ENCODE data around the gene JAG2.

DNA sequence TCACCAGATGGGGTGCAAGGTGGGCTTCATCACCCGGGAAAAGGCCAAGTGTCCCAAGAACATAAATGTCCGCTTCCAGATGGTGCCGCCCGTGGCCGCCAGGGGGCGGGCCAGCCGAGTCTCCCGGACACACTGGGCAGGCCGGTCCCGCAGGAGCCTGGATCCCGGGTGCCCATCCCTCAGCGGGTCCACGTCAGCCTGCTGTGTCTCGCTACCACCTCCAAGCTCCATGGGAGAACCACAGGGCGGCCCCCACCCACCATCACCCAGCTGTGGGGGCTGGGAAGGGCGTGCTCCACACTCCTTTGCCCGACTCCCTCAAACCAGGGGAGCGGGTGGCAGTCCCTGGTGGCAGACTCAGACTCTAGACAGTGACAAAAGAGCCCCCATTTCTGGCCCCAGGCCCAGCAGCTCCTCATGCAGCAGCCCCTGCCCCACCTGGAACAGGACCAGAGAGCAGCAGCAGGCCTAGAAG is 34.5 kb upstream of the JAG2 start:
- TF ChIP-seq, protein P1, sequence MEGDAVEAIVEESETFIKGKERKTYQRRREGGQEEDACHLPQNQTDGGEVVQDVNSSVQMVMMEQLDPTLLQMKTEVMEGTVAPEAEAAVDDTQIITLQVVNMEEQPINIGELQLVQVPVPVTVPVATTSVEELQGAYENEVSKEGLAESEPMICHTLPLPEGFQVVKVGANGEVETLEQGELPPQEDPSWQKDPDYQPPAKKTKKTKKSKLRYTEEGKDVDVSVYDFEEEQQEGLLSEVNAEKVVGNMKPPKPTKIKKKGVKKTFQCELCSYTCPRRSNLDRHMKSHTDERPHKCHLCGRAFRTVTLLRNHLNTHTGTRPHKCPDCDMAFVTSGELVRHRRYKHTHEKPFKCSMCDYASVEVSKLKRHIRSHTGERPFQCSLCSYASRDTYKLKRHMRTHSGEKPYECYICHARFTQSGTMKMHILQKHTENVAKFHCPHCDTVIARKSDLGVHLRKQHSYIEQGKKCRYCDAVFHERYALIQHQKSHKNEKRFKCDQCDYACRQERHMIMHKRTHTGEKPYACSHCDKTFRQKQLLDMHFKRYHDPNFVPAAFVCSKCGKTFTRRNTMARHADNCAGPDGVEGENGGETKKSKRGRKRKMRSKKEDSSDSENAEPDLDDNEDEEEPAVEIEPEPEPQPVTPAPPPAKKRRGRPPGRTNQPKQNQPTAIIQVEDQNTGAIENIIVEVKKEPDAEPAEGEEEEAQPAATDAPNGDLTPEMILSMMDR (IDR thresholded peaks at IDR 0.05; ENCODE audit: borderline replicate concordance, extremely low read depth, low read length, poor library complexity, severe bottlenecking) = peak; percentile 53
- no peak for TF ChIP-seq EZH2 (IDR thresholded peaks at IDR 0.05; ENCODE audit: borderline replicate concordance, low read depth, low read length, severe bottlenecking)

All from DND-41 (cell line).